ACC112 (cell line): ENCODE results near the gene CARS1.
A peak's percentile ranks its signal among the peaks of the same experiment; 100 is the strongest.

Source experiments
- H2AFZ ChIP-seq: fragments of 200-600 bp; sonication (generic); one replicate; pipeline ENCODE4 v1.6.0; 2017; ENCODE audit warnings: antibody characterized with exemption, low read length; ENCODE audit not compliant: unreplicated experiment
- H3K27ac ChIP-seq: fragments of 200-600 bp; sonication (generic); 2 replicates; pipeline ENCODE4 v1.5.1; 2014; ENCODE audit warnings: low read depth, mild to moderate bottlenecking, antibody characterized with exemption, low read length, moderate library complexity
- H3K27me3 ChIP-seq: fragments of 200-600 bp; sonication (generic); 2 replicates; pipeline ENCODE4 v1.6.1; 2014; ENCODE audit warnings: mild to moderate bottlenecking, antibody characterized with exemption, low read length, moderate library complexity, mixed read lengths; ENCODE audit not compliant: insufficient read depth
- H3K36me3 ChIP-seq: fragments of 200-600 bp; sonication (generic); 2 replicates; pipeline ENCODE4 v1.6.1; 2016; ENCODE audit warnings: mild to moderate bottlenecking, antibody characterized with exemption, low read length, moderate library complexity, mixed read lengths; ENCODE audit not compliant: insufficient read depth
- H3K4me1 ChIP-seq: fragments of 200-600 bp; sonication (generic); one replicate; pipeline ENCODE4 v1.6.1; 2016; ENCODE audit warnings: low read length, mixed read lengths; ENCODE audit not compliant: insufficient read depth, unreplicated experiment, control insufficient read depth
- H3K4me3 ChIP-seq: fragments of 200-600 bp; sonication (generic); 2 replicates; pipeline ENCODE4 v1.5.1; 2014; ENCODE audit warnings: mild to moderate bottlenecking, low read depth, low read length
- H3K79me2 ChIP-seq: fragments of 200-600 bp; sonication (generic); one replicate; pipeline ENCODE4 v1.6.0; 2016; ENCODE audit warnings: low read length; ENCODE audit not compliant: control insufficient read depth, unreplicated experiment, insufficient read depth

CARS1 gene

DNA sequence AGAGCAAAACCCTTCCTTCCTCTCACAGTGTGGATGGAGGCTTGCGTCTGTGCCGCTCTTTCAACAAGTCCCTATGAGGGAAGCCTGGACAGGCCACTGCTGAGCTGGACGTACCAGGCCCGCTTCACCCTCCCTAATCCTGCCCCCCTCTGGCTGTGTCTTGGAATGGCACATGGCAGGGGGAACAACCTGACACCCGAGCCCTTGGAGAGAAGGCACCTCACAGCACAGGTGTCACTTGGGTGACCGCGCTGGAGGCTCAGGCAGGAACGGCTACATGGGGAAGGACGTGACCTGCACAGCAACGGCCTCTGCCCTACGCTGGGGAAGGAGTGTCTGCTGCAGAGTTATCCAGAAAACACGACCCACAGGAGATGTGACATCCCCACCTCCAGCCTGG is 11.0 kb downstream of the CARS1 start:
- H3K4me3 ChIP-seq: no peak overlapping the region
- H3K36me3 ChIP-seq: peaks cover 5% of the 10 kb centered on the region
- peaks cover 42% of the 10 kb centered on the region for H3K4me1 ChIP-seq
- no peaks in the 10 kb centered on the region for H3K27me3 ChIP-seq
- peaks cover 78% of the 10 kb centered on the region for H3K79me2 ChIP-seq
- no peak overlapping the region for H2AFZ ChIP-seq
- no peak overlapping the region for H3K27ac ChIP-seq

DNA sequence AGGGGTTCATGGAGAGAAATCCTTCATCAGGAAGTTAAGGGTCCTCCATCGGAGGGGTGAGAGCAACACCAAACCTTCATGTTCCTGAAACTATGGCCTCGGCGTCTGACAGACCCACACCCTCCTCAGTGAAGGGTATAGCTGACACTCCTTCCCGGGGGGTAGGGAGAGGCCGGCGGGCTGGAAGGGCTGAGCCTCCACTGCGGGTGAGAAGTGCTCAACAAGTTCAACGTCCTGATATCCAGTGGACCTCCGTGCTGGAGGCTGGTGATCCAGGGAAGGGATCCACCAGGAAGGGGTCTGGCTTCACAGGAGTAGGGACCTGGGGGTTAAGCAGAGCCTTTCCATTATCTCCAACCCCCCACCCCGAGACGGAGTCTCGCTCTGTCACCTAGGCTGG is 12.3 kb downstream of the CARS1 start:
- Histone ChIP-seq H2AFZ (no peak overlapping the region), H3K27me3 (no peaks in the 10 kb centered on the region), H3K79me2 (peaks cover 71% of the 10 kb centered on the region), H3K4me3 (no peak overlapping the region), H3K4me1 (peaks cover 33% of the 10 kb centered on the region), H3K36me3 (peaks cover 10% of the 10 kb centered on the region), H3K27ac (no peak overlapping the region)

DNA sequence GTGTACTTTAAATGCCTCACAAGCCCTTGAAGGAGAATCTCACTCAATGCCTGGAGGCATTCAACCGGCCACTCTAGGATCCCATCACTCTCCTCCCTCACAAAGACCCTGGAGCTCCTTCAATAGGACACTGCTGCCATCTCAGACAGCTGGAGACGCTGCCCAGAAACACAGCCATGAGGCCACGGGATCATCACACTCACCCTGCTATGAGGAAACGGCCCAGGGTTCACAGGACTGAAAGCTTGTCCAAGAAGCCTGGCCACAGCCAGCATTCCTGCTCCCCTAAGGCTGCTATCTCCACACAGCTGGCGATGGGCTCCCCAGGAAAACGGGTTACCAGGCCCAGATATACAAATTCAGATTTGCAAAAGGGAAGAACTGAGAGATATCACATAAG is 13.2 kb downstream of the CARS1 start:
- H3K79me2 ChIP-seq: peaks cover 66% of the 10 kb centered on the region
- peaks cover 16% of the 10 kb centered on the region for H3K36me3 ChIP-seq

DNA sequence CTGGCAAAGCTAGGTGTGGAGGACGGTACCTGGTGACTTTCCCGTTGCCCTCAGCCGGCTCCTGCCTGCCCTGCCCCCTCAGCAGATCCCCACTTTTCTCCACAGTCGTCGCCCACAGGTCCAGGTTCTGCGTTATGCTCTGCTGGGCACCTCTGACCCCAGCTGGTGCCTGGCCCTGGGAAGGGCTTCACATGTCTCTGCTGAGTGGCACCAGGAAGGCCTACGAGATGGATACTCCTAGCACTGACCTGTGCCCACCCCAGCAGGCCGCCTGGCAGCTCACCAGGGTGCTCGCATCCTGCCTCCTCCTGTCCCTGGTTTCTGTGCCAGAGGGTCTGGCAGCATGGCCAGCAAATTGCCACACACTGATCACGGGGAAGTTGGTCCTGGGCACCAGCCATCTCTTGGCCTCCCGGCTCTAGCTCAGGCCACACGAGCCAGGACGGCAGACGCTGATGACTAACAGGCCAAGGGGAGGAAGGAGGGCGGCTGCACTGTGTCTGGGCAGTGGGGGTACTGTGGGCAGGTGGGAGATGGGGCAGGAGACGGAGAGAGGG is 13.8 kb downstream of the CARS1 start:
- no peak overlapping the region for H3K4me3 ChIP-seq
- H3K27me3 ChIP-seq: no peaks in the 10 kb centered on the region
- H3K4me1 ChIP-seq: peaks cover 25% of the 10 kb centered on the region
- peaks cover 16% of the 10 kb centered on the region for H3K36me3 ChIP-seq
- H3K27ac ChIP-seq: peak overlapping the region; percentile 70
- H3K79me2 ChIP-seq: peaks cover 61% of the 10 kb centered on the region
- H2AFZ ChIP-seq: no peak overlapping the region

More for the DNA sequence above, 13.2 kb downstream of the CARS1 start:
- H3K4me3 ChIP-seq: no peak overlapping the region
- no peak overlapping the region for H2AFZ ChIP-seq
- H3K4me1 ChIP-seq: peaks cover 25% of the 10 kb centered on the region
- H3K27me3 ChIP-seq: no peaks in the 10 kb centered on the region
- H3K27ac ChIP-seq: peak overlapping the region; percentile 70

DNA sequence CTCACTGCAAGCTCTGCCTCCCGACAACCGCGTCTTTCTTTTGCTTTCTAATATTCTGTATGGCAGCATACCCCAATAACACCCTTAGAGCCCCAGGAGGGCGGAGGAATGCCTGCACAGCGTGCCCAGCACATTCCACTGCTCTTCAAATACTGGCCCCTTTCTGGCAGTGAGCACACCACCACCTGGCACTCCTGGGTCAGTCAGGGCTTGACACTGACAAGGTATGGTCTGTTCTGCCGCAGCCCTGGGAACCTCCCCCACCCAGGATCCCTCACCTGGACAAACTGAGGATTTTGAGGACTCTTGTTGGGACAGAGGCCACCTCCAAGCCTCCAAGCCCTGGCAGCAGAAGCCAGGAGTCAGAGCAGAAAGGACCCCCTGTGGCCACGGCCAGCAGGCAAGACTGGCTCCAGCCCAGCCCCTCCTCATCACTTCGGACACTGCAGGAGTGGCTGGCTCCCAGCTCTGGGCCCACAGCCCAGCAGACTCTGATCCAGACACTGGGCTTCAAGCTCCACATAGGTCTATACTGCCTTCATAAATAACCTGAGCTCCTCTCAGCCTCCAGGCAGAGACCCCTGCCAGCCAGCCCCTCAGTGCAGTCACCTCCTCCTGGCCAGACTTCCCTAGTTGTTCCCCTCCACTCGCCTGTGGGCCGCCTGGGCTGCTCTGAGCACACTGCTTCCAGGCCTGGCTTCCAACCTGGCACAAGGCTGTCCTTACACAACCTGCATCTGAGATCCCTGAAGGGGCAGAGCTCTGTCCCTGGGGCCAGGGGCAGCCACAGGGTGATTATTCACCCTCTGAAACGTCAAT is 14.5 kb downstream of the CARS1 start:
- Histone ChIP-seq H3K4me1 (peaks cover 28% of the 10 kb centered on the region), H3K4me3 (no peak overlapping the region), H3K27me3 (no peaks in the 10 kb centered on the region), H2AFZ (no peak overlapping the region), H3K36me3 (peaks cover 21% of the 10 kb centered on the region), H3K27ac (peak overlapping the region; percentile 70), H3K79me2 (peaks cover 54% of the 10 kb centered on the region)

DNA sequence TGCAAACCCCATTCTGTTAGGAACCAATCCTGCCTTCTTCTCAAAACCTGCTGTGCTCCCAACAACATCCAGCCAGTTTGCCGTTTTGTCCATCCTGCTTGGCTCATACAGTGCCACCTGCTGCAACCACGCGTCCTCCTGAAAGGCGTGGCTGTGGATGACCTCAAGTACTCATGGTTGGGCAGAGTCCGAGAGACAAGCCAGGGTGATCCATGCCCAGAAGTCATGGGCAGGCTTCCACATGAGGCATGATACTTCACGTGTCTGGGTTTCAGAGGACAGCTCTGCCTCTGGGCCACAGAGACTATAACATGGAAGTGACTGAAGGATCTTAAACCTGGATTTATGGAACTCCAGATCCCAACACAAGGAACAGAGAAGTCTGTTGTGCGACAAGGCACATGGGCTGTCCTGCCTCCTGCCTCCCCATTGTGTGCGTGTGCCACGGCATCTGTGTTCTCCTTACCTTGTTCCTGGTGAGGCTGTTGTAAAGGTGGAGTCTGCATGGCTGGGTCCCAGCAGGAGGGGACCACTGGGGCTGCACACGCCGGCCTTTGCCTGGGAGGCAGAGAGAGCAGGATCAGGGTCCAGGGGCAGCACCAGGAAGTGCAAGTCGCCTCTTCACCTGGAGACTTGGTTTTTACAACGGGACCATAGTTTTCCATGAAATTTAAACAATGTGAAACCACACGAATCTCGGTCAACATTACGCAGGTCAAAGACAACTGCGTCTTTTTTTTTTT is 15.4 kb downstream of the CARS1 start:
- Histone ChIP-seq H3K27ac (no peak overlapping the region), H3K79me2 (peaks cover 47% of the 10 kb centered on the region), H2AFZ (no peak overlapping the region), H3K4me1 (peaks cover 32% of the 10 kb centered on the region), H3K4me3 (no peak overlapping the region), H3K36me3 (peaks cover 24% of the 10 kb centered on the region), H3K27me3 (no peaks in the 10 kb centered on the region)

DNA sequence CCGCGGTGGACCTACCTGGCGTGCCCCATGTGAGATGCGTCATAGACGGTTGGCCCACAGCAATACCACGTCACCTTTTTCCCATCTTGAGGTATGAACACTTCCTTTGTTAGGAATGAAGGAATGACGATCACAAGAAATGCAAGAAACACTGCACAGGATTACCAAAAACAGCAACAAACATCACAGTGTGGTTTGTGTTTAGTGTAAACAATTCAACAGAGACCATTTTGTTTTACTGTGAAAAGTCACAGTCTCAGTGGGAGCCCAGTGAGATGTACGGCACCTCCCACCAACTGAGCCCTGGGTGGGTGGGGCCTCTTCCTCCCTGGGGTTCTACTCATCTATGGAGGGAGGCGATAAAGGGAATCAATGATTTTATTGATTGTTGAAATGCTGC is 16.3 kb downstream of the CARS1 start:
- H3K36me3 ChIP-seq: peaks cover 31% of the 10 kb centered on the region
- no peaks in the 10 kb centered on the region for H3K27me3 ChIP-seq
- no peak overlapping the region for H3K4me3 ChIP-seq
- peaks cover 38% of the 10 kb centered on the region for H3K79me2 ChIP-seq
- no peak overlapping the region for H3K27ac ChIP-seq
- peaks cover 32% of the 10 kb centered on the region for H3K4me1 ChIP-seq
- H2AFZ ChIP-seq: no peak overlapping the region

DNA sequence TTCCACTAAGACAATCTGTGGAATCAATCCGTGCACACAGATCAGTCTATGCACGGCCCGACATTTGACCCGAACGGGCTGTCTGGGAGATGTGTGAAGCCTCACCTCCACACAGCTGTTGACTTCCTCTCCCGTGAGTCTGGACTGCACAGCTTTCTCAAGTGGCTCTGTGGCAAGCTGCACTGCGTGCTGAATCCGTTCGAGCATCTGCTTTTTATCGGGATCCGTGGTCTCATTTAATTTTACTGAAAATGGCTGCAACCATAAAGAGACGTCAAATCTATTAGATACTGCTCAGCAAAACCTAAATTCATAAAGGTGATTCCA is 19.3 kb downstream of the CARS1 start:
- H2AFZ ChIP-seq: no peak overlapping the region
- H3K36me3 ChIP-seq: peaks cover 38% of the 10 kb centered on the region
- H3K4me3 ChIP-seq: no peak overlapping the region
- H3K27me3 ChIP-seq: no peaks in the 10 kb centered on the region
- H3K79me2 ChIP-seq: peaks cover 18% of the 10 kb centered on the region
- H3K4me1 ChIP-seq: peaks cover 12% of the 10 kb centered on the region
- no peak overlapping the region for H3K27ac ChIP-seq

DNA sequence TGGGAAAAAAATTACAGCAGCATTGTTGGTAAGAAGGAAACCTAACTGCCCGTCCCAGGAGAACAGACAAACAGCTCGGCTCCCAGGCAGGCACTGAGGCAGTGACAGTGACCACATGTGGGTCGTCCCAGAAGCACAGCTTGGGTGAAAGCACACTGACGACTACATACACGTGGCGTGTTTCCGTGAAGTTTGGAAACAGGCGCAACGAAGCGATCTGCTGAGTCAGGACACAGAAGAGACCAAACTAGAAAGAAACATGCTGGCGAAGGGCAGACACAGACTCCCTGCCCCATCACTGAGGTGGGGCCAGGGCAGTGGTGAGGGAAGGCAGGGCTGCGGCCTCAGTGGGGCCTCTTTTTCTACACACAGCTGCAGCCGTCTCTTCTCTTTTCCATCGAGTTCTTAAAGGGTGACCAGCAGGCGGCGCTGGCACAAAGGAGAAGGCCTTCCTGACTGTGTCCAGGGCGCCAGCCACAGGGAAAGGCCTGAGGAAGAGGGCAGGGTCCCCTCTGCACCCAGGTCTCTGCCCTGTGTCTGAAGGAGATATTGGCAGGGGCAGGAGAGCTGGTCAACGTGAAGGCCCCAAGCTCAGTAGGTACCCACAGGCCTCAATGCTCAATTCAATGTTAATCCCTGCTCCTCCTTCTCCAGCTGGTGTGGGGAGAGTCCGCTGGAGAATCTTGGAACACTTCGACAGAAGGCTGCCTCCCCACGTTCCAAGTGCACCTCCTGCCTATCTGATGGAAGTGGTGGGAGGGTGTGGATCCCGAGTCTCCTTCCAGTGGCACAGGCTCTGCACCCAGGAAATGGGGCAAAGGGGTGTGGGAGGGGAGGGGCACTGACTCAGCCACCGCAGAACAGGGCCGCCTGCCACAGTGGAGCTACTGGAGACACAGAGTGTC is 19.9 kb downstream of the CARS1 start:
- Histone ChIP-seq H3K79me2 (peaks cover 12% of the 10 kb centered on the region), H3K27me3 (no peaks in the 10 kb centered on the region), H3K27ac (no peak overlapping the region), H3K4me3 (no peak overlapping the region), H3K4me1 (peaks cover 7% of the 10 kb centered on the region), H2AFZ (no peak overlapping the region), H3K36me3 (peaks cover 38% of the 10 kb centered on the region)

DNA sequence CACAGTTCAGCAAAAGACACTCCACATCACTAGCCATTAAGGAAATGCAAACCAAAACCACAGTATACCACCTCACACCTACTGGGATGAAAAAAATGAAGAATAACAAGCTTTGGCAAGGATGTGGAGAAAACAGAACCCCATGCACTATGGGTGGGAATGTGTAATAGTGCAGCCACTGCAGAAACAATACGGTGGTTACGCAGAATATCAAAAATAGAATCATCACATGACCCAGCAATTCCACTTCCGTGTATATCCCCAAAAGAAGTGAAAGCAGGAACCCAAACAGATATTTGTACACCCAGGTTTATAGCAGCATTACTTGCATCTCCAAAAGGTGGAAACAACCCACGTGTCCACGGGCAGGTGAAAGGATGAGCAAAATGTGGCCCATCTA is 20.8 kb downstream of the CARS1 start:
- Histone ChIP-seq H2AFZ (no peak overlapping the region), H3K36me3 (peaks cover 34% of the 10 kb centered on the region), H3K4me3 (no peak overlapping the region), H3K79me2 (peaks cover 3% of the 10 kb centered on the region), H3K4me1 (peaks cover 7% of the 10 kb centered on the region), H3K27me3 (no peaks in the 10 kb centered on the region), H3K27ac (no peak overlapping the region)
